ENCODE data around the gene LMF2.

The LMF2 gene

GRCh38 chr22:50474710-50475651, 32.5 kb downstream of the LMF2 start, which contains the start of gene SBF1:
TSS of gene SBF1 (minus strand) at chr22:50475035. CDS start at chr22:50474840, 195 bp downstream.
- Histone ChIP-seq H3K79me2 (ENCODE audit: control insufficient read depth, low read length) (peaks cover 40% of the 10 kb centered on the region), H3K36me3 (ENCODE audit: control insufficient read depth, low read length) (peaks cover 38% of the 10 kb centered on the region), H3K4me1 (ENCODE audit: control insufficient read depth, low read length) (peaks cover 44% of the 10 kb centered on the region), H3K4me3 (ENCODE audit: low read length) (peak within 1 kb of the TSS; percentile 82), H4K20me1 (ENCODE audit: control insufficient read depth, insufficient read depth, low read depth, low read length) (no peaks in the 10 kb centered on the region), H3F3A (ENCODE audit: control insufficient read depth, insufficient read depth) (peaks cover 18% of the 10 kb centered on the region), H3K9me3 (ENCODE audit: control insufficient read depth, insufficient read depth, low read length) (no peaks in the 10 kb centered on the region), H3K27ac (ENCODE audit: low read depth, low read length) (peak within 1 kb of the TSS; percentile 100), H3K27me3 (ENCODE audit: control insufficient read depth, low read length) (peaks cover 8% of the 10 kb centered on the region; the same call in 1 of the 2 replicates), H3K9me2 (replicated peaks; ENCODE audit: control insufficient read depth, low read length) (no peaks in the 10 kb centered on the region), H3K4me2 (ENCODE audit: low read length) (peak within 1 kb of the TSS; percentile 97)
- no peak for TF ChIP-seq CTCF (IDR thresholded peaks at IDR 0.05; ENCODE audit: low read depth, low read length, poor library complexity, severe bottlenecking)
- TF ChIP-seq EZH2phosphoT487 (IDR thresholded peaks at IDR 0.05; ENCODE audit: borderline replicate concordance, low read length), result no peak

- H3K4me1 ChIP-seq (ENCODE audit: control insufficient read depth, low read length), result peaks cover 51% of the 10 kb centered on the region
- no peaks in the 10 kb centered on the region for H3K9me2 ChIP-seq (replicated peaks; ENCODE audit: control insufficient read depth, low read length)
- peak overlapping the region; percentile 97 for H3K4me2 ChIP-seq (ENCODE audit: low read length)
- peaks cover 18% of the 10 kb centered on the region for H3F3A ChIP-seq (ENCODE audit: control insufficient read depth, insufficient read depth)
- H3K27ac ChIP-seq (ENCODE audit: low read depth, low read length), result peak overlapping the region; percentile 100
- peak overlapping the region; percentile 82 for H3K4me3 ChIP-seq (ENCODE audit: low read length)
- no peaks in the 10 kb centered on the region for H4K20me1 ChIP-seq (ENCODE audit: control insufficient read depth, insufficient read depth, low read depth, low read length)
- no peak for TF ChIP-seq CTCF (IDR thresholded peaks at IDR 0.05; ENCODE audit: low read depth, low read length, poor library complexity, severe bottlenecking)
- TF ChIP-seq EZH2phosphoT487 (IDR thresholded peaks at IDR 0.05; ENCODE audit: borderline replicate concordance, low read length), result no peak
- peaks cover 40% of the 10 kb centered on the region for H3K36me3 ChIP-seq (ENCODE audit: control insufficient read depth, low read length)
- peaks cover 43% of the 10 kb centered on the region for H3K79me2 ChIP-seq (ENCODE audit: control insufficient read depth, low read length)
- H3K27me3 ChIP-seq (ENCODE audit: control insufficient read depth, low read length), result peaks cover 4% of the 10 kb centered on the region; the same call in 1 of the 2 replicates
- H3K9me3 ChIP-seq (ENCODE audit: control insufficient read depth, insufficient read depth, low read length), result no peaks in the 10 kb centered on the region
These were observed 33.4 kb downstream of the LMF2 start for GRCh38 chr22:50473855-50474671.

GRCh38 chr22:50473088-50473487, 34.4 kb downstream of the LMF2 start:
- Histone ChIP-seq H3K36me3 (ENCODE audit: control insufficient read depth, low read length) (peaks cover 50% of the 10 kb centered on the region), H3K9me3 (ENCODE audit: control insufficient read depth, insufficient read depth, low read length) (no peaks in the 10 kb centered on the region), H3K27me3 (ENCODE audit: control insufficient read depth, low read length) (no peaks in the 10 kb centered on the region), H4K20me1 (ENCODE audit: control insufficient read depth, insufficient read depth, low read depth, low read length) (no peaks in the 10 kb centered on the region), H3K4me3 (ENCODE audit: low read length) (peak overlapping the region; percentile 82), H3K79me2 (ENCODE audit: control insufficient read depth, low read length) (peaks cover 53% of the 10 kb centered on the region), H3K4me1 (ENCODE audit: control insufficient read depth, low read length) (peaks cover 61% of the 10 kb centered on the region), H3K9me2 (replicated peaks; ENCODE audit: control insufficient read depth, low read length) (no peaks in the 10 kb centered on the region), H3K4me2 (ENCODE audit: low read length) (peak overlapping the region; percentile 97), H3F3A (ENCODE audit: control insufficient read depth, insufficient read depth) (peaks cover 18% of the 10 kb centered on the region), H3K27ac (ENCODE audit: low read depth, low read length) (peak overlapping the region; percentile 100)
- TF ChIP-seq CTCF (IDR thresholded peaks at IDR 0.05; ENCODE audit: low read depth, low read length, poor library complexity, severe bottlenecking) (peak; percentile 86), EZH2phosphoT487 (IDR thresholded peaks at IDR 0.05; ENCODE audit: borderline replicate concordance, low read length) (no peak)
